HG03066 (cell line): ENCODE data around the gene CHD9.
"Not testable (repeated sequence)": the region's sequence is repeated elsewhere in the genome, so short reads cannot be mapped to it uniquely, and the experiment has no call there.

Experiments
- ATAC-seq: cut with Tn5 transposase; IDR thresholded peaks from one replicate; pipeline ENCODE4 v1.9.1; 2021; ENCODE audit warnings: low read depth; ENCODE audit not compliant: unreplicated experiment

CHD9 gene

GRCh38 chr16:53054670-53055485 is at the start of gene CHD9:
Gene CHD9 (plus strand): TSS chr16:53054991. CDS start chr16:53156090, 101,099 bp downstream.
- ATAC-seq = peak; percentile 63

- ATAC-seq = no peak
Measured at GRCh38 chr16:53007095-53007494, 47.7 kb upstream of the CHD9 start.

DNA sequence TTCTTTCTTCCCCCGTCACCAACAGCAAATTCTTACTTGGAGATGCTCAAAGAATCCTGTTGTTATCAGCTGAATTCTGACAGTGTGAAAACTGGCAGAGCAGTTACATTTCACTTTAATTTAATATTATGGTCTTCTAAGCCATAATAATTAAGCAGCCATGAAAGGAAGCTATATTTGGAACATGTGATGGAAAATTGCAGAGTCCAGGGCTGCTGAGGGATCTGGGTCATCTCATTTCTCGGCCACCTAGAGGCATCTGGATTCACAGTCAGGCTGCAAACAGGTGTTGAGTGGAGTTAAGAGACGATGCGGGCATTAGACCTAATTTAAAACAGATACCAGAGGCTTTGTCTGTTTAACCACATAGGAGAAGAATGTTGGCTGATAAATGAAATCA is 40.5 kb upstream of the CHD9 start:
- no peak for ATAC-seq

- no peak for ATAC-seq
Measured at GRCh38 chr16:53018834-53019416, 35.9 kb upstream of the CHD9 start.

- no peak for ATAC-seq
Measured at GRCh38 chr16:53022374-53022773, 32.4 kb upstream of the CHD9 start.

DNA sequence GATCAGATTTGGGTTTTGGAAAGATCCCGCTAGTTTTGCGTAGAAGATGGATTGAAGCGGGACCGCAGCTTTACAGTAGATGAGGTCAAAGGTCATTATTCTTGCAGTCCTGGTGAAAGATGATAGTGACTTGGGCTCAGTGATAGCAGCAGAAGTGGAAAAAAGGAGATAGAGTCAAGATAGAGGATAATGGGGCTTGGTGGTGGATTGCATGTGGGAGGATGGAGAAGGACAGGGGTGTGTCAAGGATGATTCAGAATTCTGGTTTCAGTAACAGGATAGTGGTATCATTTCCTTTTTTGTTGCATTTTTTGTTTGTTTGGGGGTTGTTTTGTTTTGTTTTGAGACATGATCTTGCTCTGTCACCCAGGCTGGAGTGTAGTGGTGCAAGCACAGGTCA is 30.7 kb upstream of the CHD9 start:
- ATAC-seq = no peak

DNA sequence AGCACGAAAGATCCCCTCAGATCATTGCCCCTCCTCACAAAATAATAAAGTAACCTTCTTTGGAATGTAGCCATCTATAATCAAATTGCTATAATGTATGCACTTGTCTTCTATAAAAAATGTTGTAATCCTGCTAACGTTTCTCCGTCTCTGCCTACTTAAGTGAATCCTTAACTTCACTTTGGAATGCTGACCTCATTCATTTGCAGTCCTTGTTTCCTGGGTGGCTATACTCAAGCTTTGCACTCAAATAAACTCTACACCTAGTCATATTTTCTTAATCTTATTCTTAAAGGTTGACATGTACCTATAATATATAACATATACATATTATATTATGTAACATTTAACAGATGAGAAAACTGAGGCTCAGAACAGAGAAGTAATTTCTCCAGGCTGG is 24.8 kb upstream of the CHD9 start:
- no peak for ATAC-seq

DNA sequence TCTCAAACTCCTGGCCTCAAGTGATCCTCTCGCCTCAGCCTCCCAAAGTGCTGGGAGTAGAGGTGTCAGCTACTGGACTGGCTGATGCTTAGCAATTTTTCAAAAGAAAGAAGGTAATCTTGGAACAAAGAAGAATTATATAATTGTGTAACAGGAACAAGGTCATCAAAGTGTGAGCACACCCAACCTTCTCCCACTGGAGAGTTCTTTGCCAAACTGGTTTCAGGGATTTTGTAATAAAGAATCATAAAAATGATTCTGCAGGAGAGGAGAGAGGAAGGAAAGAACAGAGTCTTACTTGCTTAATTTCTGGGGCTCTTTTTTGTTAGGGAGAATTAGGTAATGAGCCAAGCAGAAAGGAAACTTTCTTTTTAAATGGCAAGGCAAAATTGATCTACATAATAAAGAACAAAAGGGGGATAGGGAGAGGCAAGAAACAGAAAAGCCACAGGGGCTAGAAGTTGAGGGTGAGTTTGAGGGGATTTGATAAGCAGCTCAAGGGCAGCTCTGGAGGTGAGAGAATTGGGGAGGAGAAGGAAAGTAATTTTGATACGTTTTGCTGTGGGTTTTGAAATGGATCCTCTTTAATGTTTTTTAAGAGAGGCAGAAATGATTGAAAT is 23.4 kb upstream of the CHD9 start:
- ATAC-seq = no peak

GRCh38 chr16:53034306-53034705 is 20.5 kb upstream of the CHD9 start:
- no peak for ATAC-seq

GRCh38 chr16:53035176-53035942 is 19.4 kb upstream of the CHD9 start:
- no peak for ATAC-seq

- no peak for ATAC-seq
Measured at GRCh38 chr16:53036066-53036465, 18.7 kb upstream of the CHD9 start.

DNA sequence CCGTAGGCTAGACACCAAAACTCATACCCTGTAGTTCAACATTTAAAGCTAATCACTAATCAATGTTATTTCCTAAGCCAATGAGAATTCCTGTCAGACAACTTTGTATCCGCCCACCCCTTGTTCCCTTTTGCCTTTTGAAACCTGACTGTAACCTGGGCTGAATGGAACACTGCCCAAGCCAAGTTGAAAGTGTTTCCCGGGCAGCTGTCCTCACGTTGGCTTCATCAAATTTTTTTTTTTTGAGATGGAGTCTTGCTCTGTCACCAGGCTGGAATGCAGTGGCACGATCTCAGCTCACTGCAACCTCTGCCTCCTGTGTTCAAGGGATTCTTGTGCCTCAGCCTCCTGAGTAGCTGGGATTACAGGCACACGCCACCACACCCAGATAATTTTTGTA is 18.1 kb upstream of the CHD9 start:
- ATAC-seq = not testable (repeated sequence)

- ATAC-seq = no peak
Measured at GRCh38 chr16:53040788-53041187, 14.0 kb upstream of the CHD9 start.

- ATAC-seq = peak; percentile 76
Measured at GRCh38 chr16:53041320-53042051, 13.3 kb upstream of the CHD9 start.

DNA sequence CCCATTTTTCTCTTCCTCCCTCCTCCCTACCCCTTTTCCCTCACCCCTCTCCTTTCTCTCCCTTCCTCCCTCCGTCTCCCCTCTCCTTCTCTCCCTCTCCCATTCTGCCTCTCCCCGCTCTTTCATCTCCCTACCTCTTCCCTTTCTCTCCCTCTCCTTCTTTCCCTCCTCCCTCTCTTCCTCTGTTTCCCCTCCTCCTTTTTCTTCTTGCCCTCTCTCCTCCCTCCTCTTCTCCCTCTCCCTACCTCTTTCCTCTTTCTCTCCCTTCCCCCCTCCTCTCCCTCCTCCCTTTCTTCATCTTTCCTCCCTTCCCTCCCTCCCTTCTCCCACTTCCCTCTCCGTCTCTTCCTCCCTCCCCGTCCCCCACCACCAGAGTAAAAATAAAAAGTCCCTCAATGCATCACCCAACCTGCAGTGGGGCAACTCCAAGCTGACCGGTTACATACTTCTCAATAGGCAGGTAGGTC is 12.5 kb upstream of the CHD9 start:
- no peak for ATAC-seq

GRCh38 chr16:53043428-53043831 is 11.4 kb upstream of the CHD9 start:
- ATAC-seq = no peak

DNA sequence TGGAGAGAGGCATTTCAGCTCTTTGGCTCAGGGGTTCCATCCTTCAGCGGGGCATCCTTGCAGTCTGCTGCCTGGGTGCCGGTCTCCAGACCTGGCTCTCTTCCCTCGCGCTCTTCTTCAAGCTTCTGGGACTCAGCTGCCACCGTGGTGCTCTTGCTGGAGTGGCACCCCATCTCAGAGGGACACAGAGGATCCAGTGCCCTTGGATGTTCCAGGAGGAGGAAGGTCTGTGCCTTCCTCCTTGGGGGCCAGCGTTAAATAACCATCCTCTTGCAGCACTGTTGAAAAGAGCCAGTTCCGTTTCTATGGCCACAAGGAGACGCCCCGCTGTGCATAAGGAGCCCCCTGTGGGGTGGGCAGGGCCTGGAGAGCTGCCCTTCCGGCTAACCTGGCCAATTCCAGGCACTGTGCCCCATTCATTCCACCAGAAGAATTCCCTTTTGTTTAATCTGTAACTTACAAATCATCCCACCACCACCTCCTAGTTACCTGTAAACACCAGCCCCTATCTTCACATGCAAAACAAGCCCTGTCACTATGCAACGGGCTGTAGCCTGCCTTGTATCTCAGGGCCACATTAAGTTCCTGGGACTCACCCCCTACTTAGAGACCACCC is 10.7 kb upstream of the CHD9 start:
- no peak for ATAC-seq

- ATAC-seq = no peak
Measured at GRCh38 chr16:53045341-53046220, 9.2 kb upstream of the CHD9 start.

DNA sequence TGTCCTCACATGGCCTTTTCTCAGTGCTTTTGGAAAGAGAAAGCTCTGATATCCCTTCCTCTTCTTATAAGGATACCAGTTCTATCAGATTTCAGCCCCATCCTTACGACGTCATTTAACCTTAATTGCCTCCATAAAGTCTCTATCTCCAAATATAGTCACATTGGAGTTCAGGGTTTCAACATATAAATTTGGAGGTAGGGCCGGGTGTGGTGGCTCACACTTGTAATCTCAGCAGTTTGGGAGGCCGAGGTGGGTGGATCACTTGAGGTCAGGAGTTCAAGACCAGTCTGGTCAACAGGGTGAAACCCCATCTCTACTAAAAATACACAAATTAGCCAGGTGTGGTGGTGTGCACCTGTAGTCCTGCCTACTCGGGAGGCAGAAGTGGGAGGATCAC is 7.3 kb upstream of the CHD9 start:
- not testable (repeated sequence) for ATAC-seq
